Activated T-helper 1 cell treated with anti-CD3 and anti-CD28 coated beads, Interleukin-2, amount 50 U/mL, for 16 hours (primary cell): ENCODE results near the gene C10orf95.
A peak's percentile ranks its signal among the peaks of the same experiment; 100 is the strongest.
"Not testable (repeated sequence)": the region's sequence is repeated elsewhere in the genome, so short reads cannot be mapped to it uniquely, and the experiment has no call there.

Experiments used
- DNase-seq, 2 donors: peaks; one replicate each; pipeline ENCODE4 v3.0.0-alpha.2; 2020; ENCODE audit warnings: low read depth in 1 of 2, low spot score in 1 of 2

Gene C10orf95

GRCh38 chr10:102465466-102465865, 14.1 kb upstream of the C10orf95 start:
- no peak for DNase-seq

GRCh38 chr10:102463983-102464382, 12.6 kb upstream of the C10orf95 start:
- no peak for DNase-seq

- no peak for DNase-seq
Measured at GRCh38 chr10:102462512-102463054, 11.2 kb upstream of the C10orf95 start.

- peak; percentile 84 to 91 for DNase-seq
Measured at GRCh38 chr10:102461187-102462054, 10.1 kb upstream of the C10orf95 start.

- no peak for DNase-seq
Measured at GRCh38 chr10:102460836-102461186, 9.5 kb upstream of the C10orf95 start.

- DNase-seq: no peak
Measured at GRCh38 chr10:102458656-102459055, 7.3 kb upstream of the C10orf95 start.

- DNase-seq: no peak
Measured at GRCh38 chr10:102457591-102458150, 6.3 kb upstream of the C10orf95 start.

- no peak for DNase-seq
Measured at GRCh38 chr10:102455893-102456471, 4.6 kb upstream of the C10orf95 start.

GRCh38 chr10:102454662-102455487, 3.5 kb upstream of the C10orf95 start:
- DNase-seq: not testable (repeated sequence)

GRCh38 chr10:102453502-102453901, 2.2 kb upstream of the C10orf95 start:
- DNase-seq: no peak

GRCh38 chr10:102452672-102453340, 1.5 kb upstream of the C10orf95 start:
- DNase-seq: peak in 1 of 2 donors; percentile 38

- DNase-seq: peak; percentile 76 to 82
Measured at GRCh38 chr10:102450374-102451104, 804 bp downstream of the C10orf95 start.

- DNase-seq: no peak
Measured at GRCh38 chr10:102450124-102450373, 1.3 kb downstream of the C10orf95 start.

GRCh38 chr10:102449321-102450123, 1.8 kb downstream of the C10orf95 start:
- DNase-seq: peak; percentile 72 to 76

GRCh38 chr10:102444851-102445250, 6.5 kb downstream of the C10orf95 start:
- DNase-seq: no peak

GRCh38 chr10:102438374-102438773, 13.0 kb downstream of the C10orf95 start:
- no peak for DNase-seq

GRCh38 chr10:102437515-102437914, 13.8 kb downstream of the C10orf95 start:
- DNase-seq: no peak

- no peak for DNase-seq
Measured at GRCh38 chr10:102436312-102436711, 15.0 kb downstream of the C10orf95 start.

GRCh38 chr10:102435529-102436233, 15.7 kb downstream of the C10orf95 start:
- no peak for DNase-seq
